NCI-H524 treated with DMSO at 0.1 percent for 48 hours (cell line): ENCODE measurements around the gene PEX1.
"Not testable (repeated sequence)": the region's sequence is repeated elsewhere in the genome, so short reads cannot be mapped to it uniquely, and the experiment has no call there.

ENCODE experiments used
- DNase-seq: peaks from one replicate; lab custom pipeline; 2025; lab: John Stamatoyannopoulos, UW

PEX1 gene

GRCh38 chr7:92504563-92504962, 23.8 kb downstream of the PEX1 start:
- no peak for DNase-seq

GRCh38 chr7:92503767-92504166, 24.6 kb downstream of the PEX1 start:
- DNase-seq: no peak

- DNase-seq: no peak
Measured at GRCh38 chr7:92498557-92498956, 29.8 kb downstream of the PEX1 start.

DNA sequence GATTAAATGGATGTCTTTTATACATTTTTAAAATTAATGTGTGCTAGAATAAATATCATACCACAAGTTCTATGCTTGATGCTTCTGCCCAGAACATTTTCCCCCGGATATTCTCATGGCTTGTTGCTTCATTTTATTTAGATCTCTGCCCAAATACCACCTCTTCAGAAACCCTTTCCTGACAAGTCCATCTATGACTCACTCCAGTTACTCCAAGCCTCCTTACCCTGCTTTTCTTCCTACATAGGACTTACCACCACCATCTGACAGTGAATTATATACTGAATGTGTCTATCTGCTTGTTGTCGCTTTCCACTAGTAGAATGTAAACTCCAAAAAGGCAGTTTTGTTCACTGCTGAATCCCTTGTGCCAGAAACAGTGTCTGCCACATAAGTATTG, 31.4 kb downstream of the PEX1 start:
- no peak for DNase-seq

DNA sequence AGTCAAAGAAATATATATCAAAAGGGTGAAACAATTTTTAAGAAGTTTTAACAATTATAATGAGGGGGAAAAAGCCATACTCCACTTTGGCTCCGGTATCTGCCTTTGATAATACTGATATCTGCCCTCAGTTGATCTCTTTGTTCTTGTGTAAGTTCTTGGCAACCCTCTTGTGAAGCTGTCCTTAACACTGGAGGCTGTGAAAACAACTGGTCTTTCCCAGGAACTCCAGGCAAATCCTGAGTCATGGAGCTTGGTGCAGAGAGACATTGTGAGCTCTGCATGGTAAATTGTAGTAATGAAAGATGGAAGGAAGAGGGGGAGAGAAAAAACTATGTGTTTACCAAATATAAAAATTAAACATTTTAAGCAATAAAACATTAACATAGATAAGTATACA, 38.7 kb downstream of the PEX1 start:
- DNase-seq: no peak

DNA sequence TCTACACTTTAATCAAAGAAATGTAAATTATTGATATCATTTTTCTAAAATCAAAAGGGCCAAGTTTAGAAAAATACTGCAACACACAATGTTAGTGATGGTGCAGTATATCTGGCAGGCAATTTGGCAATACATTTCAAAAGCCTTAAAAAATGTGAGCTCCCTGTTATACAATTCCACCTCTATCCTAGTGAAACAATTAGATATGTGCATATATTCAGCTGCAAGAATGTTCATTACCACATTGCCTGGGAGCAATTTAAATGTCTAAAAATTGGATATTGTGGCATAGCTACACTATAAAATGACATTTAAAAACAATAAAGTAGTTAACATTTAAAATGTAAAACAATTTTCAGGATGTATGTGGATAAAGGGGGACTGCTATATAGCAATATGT, 40.5 kb downstream of the PEX1 start:
- DNase-seq: no peak

DNA sequence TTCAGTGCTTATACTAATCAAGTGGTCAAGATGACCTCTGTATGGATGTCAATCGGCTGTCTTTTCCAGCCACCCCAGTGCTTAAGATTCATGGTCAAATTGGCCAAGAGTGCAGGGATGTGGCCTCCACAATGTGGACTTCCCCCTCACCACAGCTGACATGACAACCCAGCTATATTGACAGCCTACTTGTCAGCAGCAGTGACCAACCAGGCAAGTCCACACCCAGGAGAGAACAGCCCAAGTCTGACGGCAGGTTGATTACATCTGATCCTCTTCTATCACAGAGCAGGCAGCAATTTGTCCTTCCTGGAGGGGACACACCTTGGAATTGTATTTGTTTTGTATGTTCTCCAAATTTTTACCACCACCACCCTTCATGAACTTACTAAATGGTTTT, 42.3 kb downstream of the PEX1 start:
- DNase-seq: no peak

- no peak for DNase-seq
Measured at GRCh38 chr7:92485267-92485892, 42.9 kb downstream of the PEX1 start.

DNA sequence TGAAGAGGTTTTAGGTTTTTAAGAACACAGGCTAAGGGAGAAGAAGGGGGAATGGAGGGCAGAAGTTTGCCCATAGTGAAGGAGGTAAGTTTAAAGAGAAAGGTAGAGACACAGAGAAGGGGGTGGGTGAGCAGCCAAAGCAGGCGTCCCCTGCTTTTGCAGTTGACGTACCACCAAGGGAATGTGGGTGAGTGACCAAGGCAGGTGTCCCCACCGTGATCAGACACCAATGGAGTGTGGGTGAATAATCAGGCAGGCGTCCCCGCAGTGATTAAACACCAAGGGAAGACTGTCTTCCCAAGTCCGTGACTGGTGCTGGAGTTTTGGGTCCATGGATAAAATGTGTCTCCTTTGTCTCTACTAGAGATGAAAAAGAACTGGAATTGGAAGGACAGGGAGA, 44.1 kb downstream of the PEX1 start:
- not testable (repeated sequence) for DNase-seq

- DNase-seq: peak; percentile 34
Measured at GRCh38 chr7:92483624-92484023, 44.7 kb downstream of the PEX1 start.

DNA sequence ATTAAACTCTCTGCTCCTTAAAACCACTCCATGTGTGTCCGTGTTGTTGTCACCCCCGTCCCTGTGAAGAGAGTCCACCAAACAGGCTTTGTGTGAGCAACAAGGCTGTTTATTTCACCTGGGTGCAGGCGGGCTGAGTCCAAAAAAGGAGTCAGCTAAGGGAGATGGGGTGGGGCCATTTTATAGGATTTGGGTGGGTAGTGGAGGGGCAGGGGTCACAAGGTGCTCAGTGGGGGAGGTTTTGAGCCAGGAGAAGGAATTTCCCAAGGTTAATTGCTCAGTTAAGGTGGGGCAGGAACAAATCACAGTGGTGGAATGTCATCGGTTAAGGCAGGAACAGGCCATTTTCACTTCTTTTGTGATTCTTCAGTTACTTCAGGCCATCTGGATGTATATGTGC, 49.2 kb downstream of the PEX1 start:
- DNase-seq: not testable (repeated sequence)

DNA sequence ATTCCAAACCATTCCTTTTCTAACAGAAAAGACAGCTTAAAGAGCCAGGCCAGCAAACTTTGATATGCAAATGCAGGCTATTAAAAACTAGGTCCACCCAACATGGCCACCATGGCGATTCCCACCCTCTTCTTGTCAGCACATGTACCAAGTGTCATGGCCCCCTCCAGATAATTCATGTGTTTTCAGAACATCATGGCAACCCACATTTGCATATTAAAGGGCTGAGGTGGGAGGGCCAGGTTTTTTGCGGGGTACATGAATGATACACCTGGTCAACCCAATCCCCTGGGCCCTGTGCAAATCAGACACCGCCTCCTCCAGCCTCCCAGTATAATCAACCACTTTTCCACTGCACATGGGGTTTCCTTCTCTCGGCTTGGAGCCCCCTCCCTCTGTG, 49.6 kb downstream of the PEX1 start:
- DNase-seq: no peak

- peak; percentile 28 for DNase-seq
Measured at GRCh38 chr7:92478095-92478494, 50.2 kb downstream of the PEX1 start.

DNA sequence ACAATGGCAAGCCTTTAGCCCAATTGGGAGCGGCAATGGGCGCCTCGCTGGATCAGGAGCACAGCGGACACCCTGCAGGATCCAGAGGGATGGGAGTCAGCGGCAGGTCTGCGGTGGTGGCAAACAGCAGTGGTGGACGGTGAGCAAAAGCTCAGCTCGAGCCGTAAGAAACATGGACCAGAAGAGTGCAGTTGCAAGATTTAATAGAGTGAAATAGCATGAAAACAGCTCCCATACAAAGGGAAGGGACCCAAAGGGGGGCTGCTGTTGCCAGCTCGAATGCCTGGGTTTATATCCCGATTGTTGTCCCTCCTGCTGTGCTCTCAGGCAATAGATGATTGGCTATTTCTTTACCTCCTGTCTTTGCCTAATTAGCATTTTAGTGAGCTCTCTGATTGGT, 50.6 kb downstream of the PEX1 start, which contains the start of gene ERVW-1:
ERVW-1 (minus strand) TSS at position 266 of the 400 bp plus-strand sequence. CDS start 7,565 bp downstream, outside the sequence.
- not testable (repeated sequence) for DNase-seq

- DNase-seq: not testable (repeated sequence)
Measured at GRCh38 chr7:92475851-92476590, 52.3 kb downstream of the PEX1 start.

DNA sequence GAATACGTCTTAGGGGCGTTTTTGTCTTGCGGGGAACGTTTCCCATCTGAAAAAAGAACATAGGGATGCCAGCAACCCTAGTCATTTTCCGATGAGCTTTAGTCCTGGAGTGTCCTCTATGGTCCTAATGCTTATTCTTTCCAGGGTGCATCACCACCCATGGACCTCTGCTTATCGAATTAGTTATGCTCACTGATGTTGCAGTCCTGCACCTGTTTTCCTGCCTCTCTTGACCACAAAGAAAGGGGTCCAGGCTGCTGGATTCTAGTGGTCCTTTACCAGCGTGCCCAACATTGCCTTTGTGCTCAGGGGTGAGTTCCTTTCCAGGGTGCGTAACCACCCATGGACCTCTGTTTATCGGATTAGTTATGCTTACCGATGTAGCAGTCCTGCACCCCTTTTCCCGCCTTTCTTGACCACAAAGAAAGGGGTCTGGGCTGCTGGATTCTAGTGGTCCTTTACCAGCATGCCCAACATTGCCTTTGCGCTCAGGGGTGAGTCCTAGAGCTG, 53.0 kb downstream of the PEX1 start:
- not testable (repeated sequence) for DNase-seq

- not testable (repeated sequence) for DNase-seq
Measured at GRCh38 chr7:92473989-92474388, 54.3 kb downstream of the PEX1 start.

GRCh38 chr7:92468589-92468988, 59.7 kb downstream of the PEX1 start:
- DNase-seq: not testable (repeated sequence)

DNA sequence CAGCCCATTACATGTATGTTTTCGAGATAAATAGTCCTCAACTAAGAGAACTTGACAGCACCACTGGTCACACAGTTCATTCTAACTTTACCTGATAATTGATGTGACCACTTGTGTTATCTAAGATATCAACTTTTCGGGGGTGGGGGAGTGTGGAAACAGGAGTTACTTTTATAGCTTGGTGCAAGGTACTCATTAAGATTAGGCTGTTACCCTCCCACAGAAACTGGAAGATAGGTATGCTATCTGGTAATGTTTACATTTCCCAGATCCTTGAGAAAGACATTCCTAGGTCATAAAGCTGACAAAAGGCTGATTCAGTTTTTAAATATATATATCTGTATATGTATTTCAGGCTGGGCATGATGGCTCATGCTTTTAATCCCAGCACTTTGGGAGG, 61.6 kb downstream of the PEX1 start:
- no peak for DNase-seq

GRCh38 chr7:92464515-92464914, 63.8 kb downstream of the PEX1 start:
- no peak for DNase-seq

GRCh38 chr7:92462560-92462959, 65.8 kb downstream of the PEX1 start:
- DNase-seq: no peak

GRCh38 chr7:92461027-92462003, 67.0 kb downstream of the PEX1 start:
- no peak for DNase-seq
